ENCODE measurements around the gene RGR. TPM values are rescaled to one million over a fixed set of nuclear protein-coding genes. Genes with fewer than 3 reads are reported as not detected.

Gene RGR
- total and polyA plus RNA-seq, 8 donors, result 0.18 to 2.7 TPM; not detected in 6

GRCh38 chr10:84248794-84249193 lies 3.9 kb downstream of the RGR start:
- DNase-seq, result no peak
- no peak overlapping the region for H3K27ac ChIP-seq
- no peaks in the 10 kb centered on the region for H3K4me1 ChIP-seq
- H3K36me3 ChIP-seq, result no peaks in the 10 kb centered on the region
- no peak overlapping the region for H3K4me3 ChIP-seq
- TF ChIP-seq POLR2AphosphoS5 (IDR thresholded peaks at IDR 0.05) (no peak), POLR2A (IDR thresholded peaks at IDR 0.05) (no peak)
- intact Hi-C loops (cut with DNase I; ENCODE audit: low total_unique reads), result no loop called here
- peaks cover 0 to 7% (median 0%) of the 10 kb centered on the region in 3 donors for H3K27me3 ChIP-seq
- 74 to 88% (median 76%) methylated on average over 12 of the region's 12 CpGs for WGBS, 5 donors
- peaks cover 0 to 7% (median 0%) of the 10 kb centered on the region in 4 donors for H3K9me3 ChIP-seq

- H3K36me3 ChIP-seq, result no peaks in the 10 kb centered on the region
- no peak overlapping the region for H3K4me3 ChIP-seq
- no peak overlapping the region for H3K27ac ChIP-seq
- H3K4me1 ChIP-seq, result peaks cover 0 to 5% (median 2%) of the 10 kb centered on the region in 4 donors
- no peak for DNase-seq
- H3K27me3 ChIP-seq, result peaks cover 0 to 32% (median 9%) of the 10 kb centered on the region in 3 donors
- intact Hi-C loops (cut with DNase I; ENCODE audit: low total_unique reads), result no loop called here
- 59 to 65% (median 63%) methylated on average over 10 of the region's 10 CpGs for WGBS, 5 donors
- no peak for TF ChIP-seq POLR2A (IDR thresholded peaks at IDR 0.05)
- no peak for TF ChIP-seq EP300 (IDR thresholded peaks at IDR 0.05)
- TF ChIP-seq CTCF (IDR thresholded peaks at IDR 0.05), result no peak
- no peak for TF ChIP-seq POLR2AphosphoS5 (IDR thresholded peaks at IDR 0.05)
- peaks cover 0 to 7% (median 0%) of the 10 kb centered on the region in 4 donors for H3K9me3 ChIP-seq
Observed at GRCh38 chr10:84254552-84255478, 10.0 kb downstream of the RGR start.

GRCh38 chr10:84256510-84257342 lies 11.9 kb downstream of the RGR start:
- peak; percentile 47 to 77 for DNase-seq
- Histone ChIP-seq H3K4me1 (peaks cover 0 to 5% (median 2%) of the 10 kb centered on the region in 4 donors), H3K4me3 (no peak overlapping the region), H3K27me3 (peaks cover 0 to 40% (median 9%) of the 10 kb centered on the region in 3 donors), H3K27ac (no peak overlapping the region), H3K36me3 (no peaks in the 10 kb centered on the region), H3K9me3 (peaks cover 0 to 3% (median 0%) of the 10 kb centered on the region in 4 donors)
- intact Hi-C loops (cut with DNase I; ENCODE audit: low total_unique reads), result no loop called here
- no peak for TF ChIP-seq EP300 (IDR thresholded peaks at IDR 0.05)
- TF ChIP-seq CTCF (IDR thresholded peaks at IDR 0.05), result peak in 4 of 7 experiments; percentile 24 to 45 (median 28)
- WGBS, 5 donors, result 33 to 39% (median 37%) methylated on average over 32 to 35 of the region's 35 CpGs

GRCh38 chr10:84257343-84258020 lies 12.6 kb downstream of the RGR start:
- no peak overlapping the region for H3K4me3 ChIP-seq
- DNase-seq, result no peak
- no peak overlapping the region for H3K27ac ChIP-seq
- intact Hi-C loops (cut with DNase I; ENCODE audit: low total_unique reads), result no loop called here
- no peaks in the 10 kb centered on the region for H3K9me3 ChIP-seq
- 68 to 78% (median 74%) methylated on average over 15 of the region's 15 CpGs for WGBS, 5 donors
- peaks cover 0 to 5% (median 2%) of the 10 kb centered on the region in 4 donors for H3K4me1 ChIP-seq
- TF ChIP-seq CTCF (IDR thresholded peaks at IDR 0.05), result no peak
- no peak for TF ChIP-seq POLR2A (IDR thresholded peaks at IDR 0.05)
- TF ChIP-seq POLR2AphosphoS5 (IDR thresholded peaks at IDR 0.05), result no peak
- TF ChIP-seq EP300 (IDR thresholded peaks at IDR 0.05), result no peak
- H3K36me3 ChIP-seq, result no peaks in the 10 kb centered on the region
- peaks cover 0 to 43% (median 9%) of the 10 kb centered on the region in 3 donors for H3K27me3 ChIP-seq
